ENCODE data around the gene TRIM33.

Gene TRIM33

GRCh38 chr1:114346480-114347029 is 164.4 kb downstream of the TRIM33 start:
- DNase-seq: peak; percentile 78 to 92

GRCh38 chr1:114345930-114346479 is 165.0 kb downstream of the TRIM33 start:
- DNase-seq: no peak

GRCh38 chr1:114344656-114345055 is 166.3 kb downstream of the TRIM33 start:
- DNase-seq: no peak
